Measurements from ENCODE around the gene PIP5K1B. TPM values are rescaled to one million over a fixed set of nuclear protein-coding genes. Genes with fewer than 3 reads are reported as not detected.
A peak's percentile ranks its signal among the peaks of the same experiment; 100 is the strongest.

The PIP5K1B gene
- total RNA-seq, 1 experiment from 2014 or later = 3.4 TPM

DNA sequence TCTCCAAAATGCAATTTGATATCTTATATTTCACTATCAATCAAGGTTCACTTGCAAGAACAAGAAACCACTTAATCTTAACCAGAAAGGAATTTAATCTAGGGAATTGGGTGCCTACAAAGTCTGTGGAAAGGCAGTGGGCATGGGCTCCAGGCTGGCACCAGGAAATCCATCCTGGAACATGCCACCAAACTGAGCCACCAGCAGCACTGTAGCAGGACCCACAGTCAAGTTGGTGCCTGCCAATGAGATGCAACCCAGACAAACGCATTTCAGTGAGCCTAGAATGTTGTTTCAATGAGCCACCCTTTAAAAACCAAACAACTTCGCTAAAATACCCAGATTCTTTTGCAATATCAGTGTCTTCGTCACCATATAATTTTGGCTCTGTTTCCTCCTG, 237.8 kb downstream of the PIP5K1B start:
- no peak for DNase-seq (ENCODE audit: extremely low read depth, low read depth)

DNA sequence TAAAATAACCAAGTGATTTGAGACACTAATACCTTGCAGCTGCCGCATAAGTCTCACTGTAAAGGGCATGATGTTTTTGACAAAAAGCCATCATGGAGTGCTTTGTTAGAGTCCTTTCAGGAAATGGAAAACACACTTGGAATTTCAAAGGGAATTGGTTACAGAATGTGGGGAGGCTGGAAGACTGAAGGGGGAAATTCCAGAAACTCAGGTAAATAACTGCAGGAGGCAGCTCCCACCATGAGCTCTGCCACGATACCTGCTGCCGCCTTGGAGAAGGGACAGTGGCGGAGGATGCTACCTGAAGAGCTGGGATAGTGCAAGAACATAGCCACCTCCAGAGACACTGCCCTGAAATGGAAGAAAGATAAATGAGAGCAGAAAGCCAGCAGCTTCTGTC, 242.0 kb downstream of the PIP5K1B start:
- DNase-seq (ENCODE audit: extremely low read depth, low read depth) = no peak

DNA sequence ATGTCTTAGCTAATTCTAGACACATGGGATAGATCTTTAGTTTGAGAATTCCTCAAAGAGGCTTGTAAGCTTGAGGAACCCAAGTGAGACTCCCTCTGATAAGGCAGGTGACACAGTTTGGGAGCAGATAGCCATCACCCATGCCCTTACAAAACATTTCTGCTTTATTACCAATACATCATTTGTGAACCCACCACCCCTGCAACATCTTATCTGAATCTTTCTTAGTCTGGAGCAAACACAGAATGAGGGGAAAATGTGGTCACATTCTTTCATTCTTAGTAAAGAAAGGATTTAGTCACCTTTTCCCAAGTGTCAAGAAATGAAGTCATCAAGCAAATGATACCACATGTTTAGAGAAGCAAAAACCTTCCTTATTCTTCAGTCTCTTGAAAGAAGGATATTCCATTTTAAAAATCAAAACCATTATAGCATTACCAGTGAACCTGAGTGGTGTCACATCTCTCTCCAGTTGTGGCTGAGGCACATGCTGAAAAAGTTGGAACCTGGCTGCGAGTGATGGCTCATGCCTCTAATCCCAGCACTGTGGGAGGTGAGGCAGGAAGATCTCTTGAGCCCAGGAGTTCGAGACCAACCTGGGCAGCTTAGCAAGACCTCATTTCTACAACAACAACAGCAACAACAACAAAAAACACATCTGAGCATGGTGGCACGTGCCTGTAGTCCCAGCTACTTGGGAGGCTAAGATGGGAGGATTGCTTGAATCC, 243.0 kb downstream of the PIP5K1B start:
- DNase-seq (ENCODE audit: extremely low read depth, low read depth) = no peak

DNA sequence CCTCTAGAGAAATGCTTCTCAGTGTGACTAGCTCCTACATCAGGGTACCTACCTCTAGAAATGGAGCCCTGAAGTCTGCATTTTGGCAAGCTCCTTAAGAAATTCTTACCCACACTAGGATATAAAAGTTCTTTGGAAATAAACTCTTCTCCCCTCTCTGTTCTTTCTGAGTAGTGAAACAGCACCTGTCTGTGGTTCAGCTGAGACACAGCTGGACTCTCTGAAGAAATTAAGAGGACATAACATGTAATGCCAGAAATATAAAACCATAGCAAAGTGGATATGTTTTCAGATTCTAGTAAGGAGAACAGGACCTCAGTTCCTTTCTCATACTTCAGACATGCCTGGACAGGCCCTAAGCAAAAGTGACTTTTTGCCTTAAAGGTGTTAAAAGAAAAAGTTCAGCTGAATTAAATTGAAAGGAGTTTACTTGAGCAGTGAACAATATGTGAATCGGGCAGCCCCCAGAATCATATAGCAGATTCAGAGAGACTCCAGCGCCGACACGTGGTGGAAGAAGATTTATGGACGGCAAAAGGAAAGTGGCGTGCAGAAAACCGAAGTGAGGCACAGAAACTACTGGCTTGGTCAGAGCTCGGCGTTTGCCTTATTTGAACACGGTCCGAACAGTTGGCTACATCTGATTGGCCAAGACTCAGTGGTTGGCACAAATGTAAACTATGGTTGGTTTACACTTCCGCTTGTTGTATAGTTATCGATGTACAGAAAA, 244.4 kb downstream of the PIP5K1B start:
- no peak for DNase-seq (ENCODE audit: extremely low read depth, low read depth)

DNA sequence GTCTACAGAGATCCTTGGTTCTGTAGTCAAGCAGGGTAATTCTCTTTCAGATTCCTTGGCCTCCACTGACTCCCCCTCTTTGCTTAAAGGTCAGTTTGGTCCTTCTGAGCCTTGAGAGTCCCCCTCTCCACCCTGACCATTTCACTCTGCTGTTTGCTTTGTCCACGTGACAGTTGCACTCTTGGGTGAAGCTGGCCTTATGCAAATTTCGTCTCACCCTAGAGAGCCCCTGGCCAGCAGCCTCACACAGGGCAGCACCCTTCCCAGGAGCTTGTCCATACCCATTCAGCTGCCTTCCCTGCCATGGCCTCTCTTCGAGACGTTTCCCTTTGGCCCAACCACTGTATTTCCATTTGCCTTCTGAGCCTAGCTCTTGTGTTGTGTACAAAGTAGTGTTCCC, 245.1 kb downstream of the PIP5K1B start:
- DNase-seq (ENCODE audit: extremely low read depth, low read depth) = no peak

DNA sequence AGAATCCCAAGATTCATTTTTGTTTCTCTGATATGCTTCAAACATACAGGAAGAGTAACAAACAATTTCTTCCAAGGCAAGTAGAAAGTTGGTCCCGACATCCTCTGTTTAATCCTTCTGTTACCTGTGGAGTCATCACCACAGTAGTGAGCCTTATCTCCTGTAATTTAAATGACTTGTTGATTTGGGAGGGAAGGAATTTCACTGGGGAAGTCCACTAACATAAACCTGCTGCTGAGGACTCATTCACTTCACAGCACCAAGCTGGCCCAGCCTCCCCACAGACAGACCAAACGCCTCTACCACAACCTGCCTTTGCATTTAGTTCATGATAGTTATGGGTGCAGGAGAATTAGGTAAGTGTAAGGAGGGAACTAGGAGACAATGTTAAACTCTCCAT, 245.6 kb downstream of the PIP5K1B start:
- no peak for DNase-seq (ENCODE audit: extremely low read depth, low read depth)

DNA sequence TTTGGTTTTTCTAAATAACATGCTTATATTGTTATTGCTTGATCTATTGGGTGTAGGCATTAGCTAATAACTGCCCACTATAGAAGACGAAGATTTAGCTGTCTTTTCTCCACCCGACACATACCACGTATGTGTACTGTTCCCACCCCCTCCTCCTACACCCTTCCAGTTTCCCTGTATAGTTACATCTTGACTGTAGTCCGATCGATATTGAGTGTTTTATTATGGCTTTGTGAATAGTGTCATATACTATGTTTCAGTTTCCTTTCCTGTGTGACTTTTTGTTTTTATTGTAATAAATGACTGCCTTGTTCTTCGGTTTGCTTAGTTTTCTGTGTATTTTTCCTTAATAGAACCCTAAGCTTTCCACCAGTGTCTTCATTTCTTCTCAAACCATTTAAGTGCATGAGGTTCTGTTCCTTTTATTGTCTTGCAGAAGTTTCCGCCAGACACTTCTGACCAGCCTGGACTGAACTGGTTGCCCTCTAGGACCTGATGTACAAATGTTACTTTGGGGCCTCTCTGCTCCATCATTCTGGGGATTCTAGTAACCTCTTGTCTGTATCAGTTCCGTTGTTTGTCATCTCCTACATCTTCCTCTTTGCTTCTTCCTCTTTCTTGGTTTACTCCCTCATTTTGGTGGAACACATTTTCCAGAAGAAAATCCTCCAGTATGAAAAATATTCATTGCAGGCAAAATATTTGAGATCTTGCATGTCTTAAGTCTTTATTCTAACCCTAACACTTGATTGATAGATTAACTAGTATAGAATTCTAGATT, 247.0 kb downstream of the PIP5K1B start:
- DNase-seq (ENCODE audit: extremely low read depth, low read depth) = no peak

DNA sequence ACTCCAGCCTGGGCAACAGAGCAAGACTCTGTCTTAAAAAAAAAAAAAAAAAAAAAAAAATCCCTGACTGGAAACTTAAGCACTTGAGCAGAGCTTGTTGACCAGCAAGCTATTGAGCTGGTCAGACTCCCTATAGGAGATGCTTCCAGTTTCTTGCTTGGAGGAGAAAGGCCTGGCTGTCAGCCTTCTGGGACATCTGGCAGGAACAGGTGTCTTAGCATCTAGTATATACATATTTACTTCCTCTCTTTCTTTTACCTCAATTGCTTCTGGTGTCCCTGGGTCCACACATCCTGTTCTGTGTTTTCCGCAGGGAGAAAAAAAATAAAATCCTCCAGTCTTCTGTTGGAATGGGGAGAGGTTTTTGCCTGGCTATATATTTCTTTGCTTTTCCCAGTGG, 248.7 kb downstream of the PIP5K1B start:
- DNase-seq (ENCODE audit: extremely low read depth, low read depth) = no peak

DNA sequence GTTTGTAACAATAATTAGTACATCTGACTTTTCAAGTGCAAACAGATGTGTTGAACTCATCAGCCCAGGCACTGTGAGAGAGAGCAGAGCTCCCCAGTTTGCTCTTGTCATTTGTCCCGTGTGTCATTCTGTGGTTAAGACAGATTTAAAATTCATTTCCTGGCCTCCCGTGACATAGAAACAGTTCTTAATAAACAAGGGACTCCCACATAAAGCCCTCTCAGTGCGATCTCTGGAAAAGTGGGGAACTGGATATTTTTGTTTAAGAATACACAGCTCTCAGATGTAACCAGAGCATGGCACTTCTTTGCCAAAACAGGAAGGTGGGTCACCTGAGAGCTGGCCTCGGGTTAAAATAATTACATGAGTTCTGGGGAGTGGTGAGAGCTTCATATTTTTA, 250.3 kb downstream of the PIP5K1B start:
- DNase-seq (ENCODE audit: extremely low read depth, low read depth) = no peak

DNA sequence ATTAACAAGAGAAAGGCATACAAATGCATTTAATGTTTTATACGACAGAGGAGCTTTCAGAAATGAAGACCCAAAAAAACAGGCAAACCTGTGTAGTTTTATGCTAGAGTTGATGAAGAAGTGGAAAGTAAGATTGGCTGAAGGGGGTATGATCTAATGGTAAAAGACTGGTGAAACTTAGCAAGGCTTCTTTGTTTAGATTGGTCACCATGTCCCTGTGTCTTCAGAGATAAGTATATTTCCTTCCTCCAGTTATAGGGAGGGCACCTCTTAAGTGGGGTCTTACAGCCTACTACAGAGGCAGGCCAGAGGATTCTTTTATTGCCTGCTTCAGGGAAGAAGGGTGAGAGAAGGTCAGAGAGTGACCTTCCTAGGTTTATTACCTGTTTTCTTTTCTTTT, 252.4 kb downstream of the PIP5K1B start:
- DNase-seq (ENCODE audit: extremely low read depth, low read depth) = no peak

DNA sequence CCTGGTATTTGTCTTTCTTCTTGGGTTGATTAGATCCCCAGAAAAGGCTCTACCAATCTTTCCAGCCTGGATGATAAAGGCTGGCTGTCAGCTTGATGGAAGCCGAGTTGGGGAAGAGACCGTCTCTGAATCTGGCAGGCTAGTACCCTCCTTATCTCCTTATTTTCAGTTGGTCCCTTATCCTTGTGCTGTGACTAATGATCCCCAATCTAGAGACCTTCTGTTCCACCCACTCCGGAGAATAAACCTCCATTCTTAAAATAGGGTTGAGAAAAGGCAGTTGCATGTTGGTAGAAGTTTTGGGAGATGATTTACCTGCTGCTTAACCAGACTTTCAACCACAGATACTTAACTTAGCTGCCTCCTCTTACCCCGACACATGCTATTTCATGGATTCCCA, 256.5 kb downstream of the PIP5K1B start:
- DNase-seq (ENCODE audit: extremely low read depth, low read depth) = no peak

DNA sequence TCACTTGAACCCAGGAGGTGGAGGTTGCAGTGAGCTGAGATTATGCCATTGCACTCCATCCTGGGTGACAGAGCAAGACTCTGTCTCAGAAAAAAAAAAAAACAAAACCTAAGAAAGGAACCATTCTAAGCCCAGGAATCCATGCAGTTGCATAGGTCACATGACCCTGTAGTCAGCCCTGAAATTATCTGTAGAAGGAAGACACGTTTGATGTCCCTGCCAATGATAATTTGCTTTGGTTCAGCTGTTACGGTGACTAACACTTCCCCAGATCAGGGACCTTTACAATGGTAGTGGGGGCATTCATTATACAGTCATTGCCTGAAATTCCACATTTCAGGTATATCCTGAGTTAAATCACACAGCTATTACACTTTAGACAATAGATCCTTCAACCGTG, 258.4 kb downstream of the PIP5K1B start:
- DNase-seq (ENCODE audit: extremely low read depth, low read depth) = no peak

DNA sequence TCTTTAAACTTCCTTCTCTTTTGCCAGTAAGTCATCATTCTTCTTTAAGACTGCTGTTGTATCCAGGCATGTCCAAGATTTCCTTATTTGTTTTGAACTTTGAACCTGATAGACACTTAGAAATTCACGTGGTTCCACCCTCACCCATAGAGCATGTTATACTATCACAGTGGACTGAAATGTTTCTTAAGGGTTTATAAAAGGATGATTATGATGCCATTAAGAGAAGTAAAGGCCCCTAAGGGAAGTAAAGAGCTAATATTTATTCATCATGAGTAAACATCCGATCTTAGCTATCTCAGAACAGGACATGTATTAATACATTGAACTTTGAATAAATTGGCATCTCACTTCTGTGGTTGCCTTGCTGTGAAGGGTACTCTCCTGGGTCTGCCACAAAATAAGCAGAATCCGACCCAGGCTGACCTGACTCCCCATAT, 259.1 kb downstream of the PIP5K1B start:
- DNase-seq (ENCODE audit: extremely low read depth, low read depth) = peak; percentile 3

DNA sequence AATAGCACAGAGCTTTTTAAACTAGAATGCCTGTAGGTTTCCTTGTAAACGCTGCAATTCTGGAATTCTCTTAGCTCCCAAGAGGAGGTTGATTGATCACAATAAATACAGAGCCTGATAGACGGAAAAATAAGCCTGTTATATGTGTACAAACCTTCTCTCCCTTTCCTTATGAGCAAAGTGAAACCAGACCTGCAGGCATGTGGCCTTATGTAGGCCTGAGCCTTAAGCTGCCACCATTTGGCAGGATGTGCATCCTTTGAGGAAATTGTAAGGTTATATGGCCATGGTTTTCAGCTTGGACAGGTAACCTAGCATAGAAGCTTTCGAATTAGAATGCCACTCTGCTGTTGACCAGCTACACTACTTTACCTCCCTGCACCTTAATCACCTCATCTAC, 259.7 kb downstream of the PIP5K1B start:
- DNase-seq (ENCODE audit: extremely low read depth, low read depth) = no peak

DNA sequence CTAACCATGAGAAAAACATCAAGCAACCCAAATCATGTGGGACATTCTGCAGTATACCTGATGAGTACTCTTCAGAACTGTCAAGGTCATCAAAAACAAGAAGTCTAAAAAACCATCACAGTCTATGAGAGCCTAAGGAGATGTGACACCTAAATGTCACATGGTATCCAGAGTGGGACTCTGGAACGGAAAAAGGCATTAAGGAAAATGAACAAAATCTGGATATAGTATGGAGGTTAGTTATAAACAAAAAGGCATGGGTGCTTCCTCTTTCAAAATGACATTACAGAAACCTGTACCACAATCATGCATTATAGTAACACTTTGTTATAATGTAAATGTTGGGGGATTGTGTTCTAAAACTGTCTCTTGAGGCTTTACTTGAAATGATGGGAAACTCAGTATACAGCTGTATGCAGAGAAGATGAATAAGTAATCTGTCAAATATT, 261.5 kb downstream of the PIP5K1B start:
- DNase-seq (ENCODE audit: extremely low read depth, low read depth) = no peak

DNA sequence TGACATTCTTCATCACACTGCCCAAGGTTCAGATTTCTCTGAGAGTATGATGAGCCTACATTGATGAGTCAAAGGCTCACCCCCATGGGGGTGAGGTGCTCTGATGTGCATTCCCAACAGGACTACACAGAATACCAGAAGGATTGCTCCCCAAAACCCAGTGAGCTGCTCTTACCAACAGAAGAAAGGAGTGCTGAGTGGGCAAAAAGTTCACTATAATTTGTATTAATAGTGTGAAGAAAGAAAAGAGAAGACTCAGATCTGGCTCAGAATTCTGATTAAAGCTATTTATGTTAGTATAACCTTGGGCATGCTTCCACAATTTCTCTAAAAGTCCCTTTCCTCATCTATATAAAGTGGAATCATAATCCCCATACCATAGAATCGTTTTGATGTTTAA, 262.8 kb downstream of the PIP5K1B start:
- DNase-seq (ENCODE audit: extremely low read depth, low read depth) = no peak

DNA sequence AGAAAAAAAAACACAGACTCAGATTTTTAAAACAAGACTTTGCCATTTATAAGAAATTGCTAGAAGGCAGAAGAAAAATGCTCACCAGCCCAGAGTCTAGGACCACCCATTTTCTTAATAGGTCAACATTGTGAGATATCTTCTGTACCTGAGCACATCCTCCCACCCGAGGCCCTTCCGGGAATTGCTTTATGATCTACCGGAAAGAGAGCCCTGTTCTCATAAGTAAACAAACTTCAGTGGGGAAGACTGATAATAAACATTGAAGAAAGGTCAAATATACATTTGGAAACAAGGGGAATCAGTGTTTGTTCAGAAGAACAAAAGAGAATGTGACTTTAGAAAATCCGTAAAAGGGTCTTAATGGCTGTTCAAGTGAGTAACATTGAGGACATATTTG, 264.5 kb downstream of the PIP5K1B start:
- DNase-seq (ENCODE audit: extremely low read depth, low read depth) = no peak

DNA sequence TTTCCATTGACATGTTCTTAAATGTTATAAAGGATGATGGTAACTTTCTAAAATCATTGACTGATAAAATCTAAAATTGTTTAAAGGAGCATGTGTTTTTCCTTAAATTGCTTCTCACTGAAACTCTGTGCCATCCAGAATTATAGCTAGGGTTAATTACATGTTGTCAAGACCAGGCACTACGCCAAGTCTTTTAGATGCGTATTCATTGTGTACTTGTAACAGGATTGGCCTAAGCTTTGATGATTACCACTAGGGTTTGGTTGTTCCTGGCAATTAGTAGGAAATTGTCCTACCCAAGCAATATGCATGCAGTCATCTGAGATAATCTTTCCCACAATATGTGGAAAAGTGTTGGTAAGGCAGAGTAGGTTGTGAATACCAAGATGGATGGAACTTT, 265.1 kb downstream of the PIP5K1B start:
- no peak for DNase-seq (ENCODE audit: extremely low read depth, low read depth)

DNA sequence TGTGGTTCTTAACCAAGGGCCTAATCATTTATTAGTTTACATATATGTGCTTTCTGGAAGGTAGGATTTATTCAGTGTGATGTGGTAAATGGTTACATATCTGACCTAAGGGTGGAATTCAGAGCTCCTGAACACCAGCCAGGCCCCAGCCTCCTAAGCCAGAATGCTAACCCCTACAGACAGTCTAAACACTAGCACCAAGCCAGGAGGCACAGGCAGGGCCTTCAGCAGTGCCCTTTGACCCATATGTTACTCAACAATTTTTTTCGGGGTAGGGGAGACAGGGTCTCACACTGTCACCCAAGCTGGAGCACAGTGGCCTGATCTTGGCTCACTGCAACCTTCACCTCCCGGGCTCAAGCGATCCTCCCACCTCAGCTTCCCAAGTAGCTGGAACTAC, 268.6 kb downstream of the PIP5K1B start:
- no peak for DNase-seq (ENCODE audit: extremely low read depth, low read depth)

DNA sequence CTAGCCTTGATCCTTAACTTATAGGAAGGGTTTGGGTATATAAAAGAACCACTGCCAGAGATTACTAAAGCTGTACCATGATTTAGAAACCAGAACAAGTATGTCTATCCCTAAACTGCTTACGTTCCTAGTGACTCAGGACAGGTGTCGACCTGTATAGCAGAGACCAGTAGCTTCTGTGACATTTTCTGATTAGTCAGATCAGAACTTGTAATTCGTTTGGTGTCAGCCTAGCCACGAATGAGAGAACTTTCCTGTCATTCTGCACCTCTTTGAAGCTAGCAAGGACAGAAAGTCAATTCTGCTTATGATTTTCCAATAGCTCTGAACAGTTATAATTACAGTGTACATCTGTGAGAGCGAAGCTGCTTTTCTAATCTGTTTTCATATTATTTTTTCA, 269.4 kb downstream of the PIP5K1B start:
- DNase-seq (ENCODE audit: extremely low read depth, low read depth) = no peak

DNA sequence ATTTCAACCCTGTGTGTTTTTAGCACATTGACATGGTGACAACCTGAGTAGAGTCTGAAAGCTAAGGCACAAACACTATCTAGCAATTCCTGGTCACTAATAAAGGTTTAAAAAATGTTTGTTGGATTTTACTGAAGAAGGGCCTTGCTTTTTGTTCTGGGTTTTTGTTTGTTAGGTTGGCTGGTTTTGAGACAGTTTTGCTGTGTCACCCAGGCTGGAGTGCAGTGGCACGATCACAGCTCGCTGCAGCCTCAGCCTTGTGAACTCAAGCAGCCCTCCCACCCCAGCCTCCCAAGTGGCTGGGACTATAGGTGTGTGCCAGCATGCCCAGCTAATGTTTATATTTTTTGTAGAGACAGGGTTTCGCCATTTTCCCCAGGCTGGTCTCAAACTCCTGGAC, 269.9 kb downstream of the PIP5K1B start:
- no peak for DNase-seq (ENCODE audit: extremely low read depth, low read depth)
